ENCODE measurements around the gene TYW1. TPM values are rescaled to one million over a fixed set of nuclear protein-coding genes. Genes with fewer than 3 reads are reported as not detected.
"Not testable (repeated sequence)": the region's sequence is repeated elsewhere in the genome, so short reads cannot be mapped to it uniquely, and the experiment has no call there.

Gene TYW1
- total RNA-seq, 2 donors from 2014 or later, result 24.6 to 30.6 TPM

DNA sequence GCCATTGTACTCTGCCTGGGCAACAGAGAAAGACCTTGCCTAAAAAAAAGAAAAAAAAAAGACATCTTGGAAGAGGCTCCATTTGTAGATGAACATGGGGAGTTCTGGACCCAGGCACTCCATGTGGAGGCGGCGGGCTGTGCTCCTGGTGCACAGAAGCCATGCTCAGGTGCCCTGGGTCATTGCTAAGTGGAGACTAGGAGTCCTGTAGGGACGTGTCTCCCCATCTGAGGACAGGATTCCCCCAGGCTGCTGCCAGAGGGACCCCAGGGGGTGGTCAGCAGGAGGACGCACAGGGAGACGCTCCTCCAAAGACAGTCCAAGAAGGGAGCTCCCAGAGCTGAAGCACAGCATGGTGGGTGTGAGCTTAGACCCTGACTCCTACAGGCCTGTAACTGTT is 35.5 kb upstream of the TYW1 start:
- Histone ChIP-seq H3K4me3 (no peak overlapping the region), H3K36me3 (peaks cover 0 to 3% of the 10 kb centered on the region in 2 donors), H3K9me3 (no peaks in the 10 kb centered on the region), H3K27ac (no peak overlapping the region), H3K4me1 (replicated peaks) (no peaks in the 10 kb centered on the region), H3K27me3 (replicated peaks; ENCODE audit: insufficient read depth) (no peaks in the 10 kb centered on the region)
- intact Hi-C loops (cut with DNase I), result no loop called here
- no peak for DNase-seq (ENCODE audit: low spot score)
- no peak for TF ChIP-seq POLR2AphosphoS5 (IDR thresholded peaks at IDR 0.05)
- TF ChIP-seq POLR2A (IDR thresholded peaks at IDR 0.05), result no peak
- TF ChIP-seq, protein P1, sequence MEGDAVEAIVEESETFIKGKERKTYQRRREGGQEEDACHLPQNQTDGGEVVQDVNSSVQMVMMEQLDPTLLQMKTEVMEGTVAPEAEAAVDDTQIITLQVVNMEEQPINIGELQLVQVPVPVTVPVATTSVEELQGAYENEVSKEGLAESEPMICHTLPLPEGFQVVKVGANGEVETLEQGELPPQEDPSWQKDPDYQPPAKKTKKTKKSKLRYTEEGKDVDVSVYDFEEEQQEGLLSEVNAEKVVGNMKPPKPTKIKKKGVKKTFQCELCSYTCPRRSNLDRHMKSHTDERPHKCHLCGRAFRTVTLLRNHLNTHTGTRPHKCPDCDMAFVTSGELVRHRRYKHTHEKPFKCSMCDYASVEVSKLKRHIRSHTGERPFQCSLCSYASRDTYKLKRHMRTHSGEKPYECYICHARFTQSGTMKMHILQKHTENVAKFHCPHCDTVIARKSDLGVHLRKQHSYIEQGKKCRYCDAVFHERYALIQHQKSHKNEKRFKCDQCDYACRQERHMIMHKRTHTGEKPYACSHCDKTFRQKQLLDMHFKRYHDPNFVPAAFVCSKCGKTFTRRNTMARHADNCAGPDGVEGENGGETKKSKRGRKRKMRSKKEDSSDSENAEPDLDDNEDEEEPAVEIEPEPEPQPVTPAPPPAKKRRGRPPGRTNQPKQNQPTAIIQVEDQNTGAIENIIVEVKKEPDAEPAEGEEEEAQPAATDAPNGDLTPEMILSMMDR (IDR thresholded peaks at IDR 0.05), result no peak
- 93% methylated on average over 5 of the region's 5 CpGs for WGBS

DNA sequence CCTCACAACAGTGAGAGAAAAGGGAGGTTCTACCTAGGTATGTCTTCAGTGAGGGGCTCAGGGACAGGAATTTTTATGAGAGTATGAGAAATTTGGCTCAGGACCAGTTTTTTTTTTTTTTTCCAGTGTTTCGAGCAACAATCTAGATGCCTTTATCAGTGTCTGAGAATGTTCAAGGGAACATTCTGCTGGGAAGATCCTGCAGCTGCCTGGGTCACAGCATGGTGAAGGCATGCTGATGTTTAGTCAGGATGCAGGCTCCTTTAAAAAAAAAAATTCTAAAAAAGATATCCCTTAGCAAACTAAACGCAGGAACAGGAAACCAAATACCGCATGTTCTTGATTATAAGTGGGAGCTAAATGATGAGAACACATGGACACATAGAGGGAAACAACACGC is 32.2 kb upstream of the TYW1 start:
- no peaks in the 10 kb centered on the region for H3K27me3 ChIP-seq (replicated peaks; ENCODE audit: insufficient read depth)
- no peaks in the 10 kb centered on the region for H3K9me3 ChIP-seq
- no peak overlapping the region for H3K4me3 ChIP-seq
- H3K36me3 ChIP-seq, result no peaks in the 10 kb centered on the region
- TF ChIP-seq POLR2A (IDR thresholded peaks at IDR 0.05) (no peak), POLR2AphosphoS5 (IDR thresholded peaks at IDR 0.05) (no peak)
- TF ChIP-seq, protein P1 (IDR thresholded peaks at IDR 0.05), result no peak
- H3K4me1 ChIP-seq (replicated peaks), result no peaks in the 10 kb centered on the region
- intact Hi-C loops (cut with DNase I), result no loop called here
- no peak overlapping the region for H3K27ac ChIP-seq
- WGBS, result 37% methylated on average over 4 of the region's 4 CpGs
- DNase-seq (ENCODE audit: low spot score), result no peak

- Histone ChIP-seq H3K36me3 (no peaks in the 10 kb centered on the region), H3K4me1 (replicated peaks) (no peaks in the 10 kb centered on the region), H3K4me3 (no peak overlapping the region), H3K27ac (no peak overlapping the region), H3K27me3 (replicated peaks; ENCODE audit: insufficient read depth) (no peaks in the 10 kb centered on the region), H3K9me3 (no peaks in the 10 kb centered on the region)
- 86% methylated on average over 6 of the region's 6 CpGs for WGBS
- intact Hi-C loops (cut with DNase I), result no loop called here
- no peak for DNase-seq (ENCODE audit: low spot score)
- TF ChIP-seq POLR2A (IDR thresholded peaks at IDR 0.05), result no peak
- no peak for TF ChIP-seq POLR2AphosphoS5 (IDR thresholded peaks at IDR 0.05)
- TF ChIP-seq, protein P1 (IDR thresholded peaks at IDR 0.05), result no peak
Observed at GRCh38 chr7:66967029-66967428, 29.6 kb upstream of the TYW1 start.

DNA sequence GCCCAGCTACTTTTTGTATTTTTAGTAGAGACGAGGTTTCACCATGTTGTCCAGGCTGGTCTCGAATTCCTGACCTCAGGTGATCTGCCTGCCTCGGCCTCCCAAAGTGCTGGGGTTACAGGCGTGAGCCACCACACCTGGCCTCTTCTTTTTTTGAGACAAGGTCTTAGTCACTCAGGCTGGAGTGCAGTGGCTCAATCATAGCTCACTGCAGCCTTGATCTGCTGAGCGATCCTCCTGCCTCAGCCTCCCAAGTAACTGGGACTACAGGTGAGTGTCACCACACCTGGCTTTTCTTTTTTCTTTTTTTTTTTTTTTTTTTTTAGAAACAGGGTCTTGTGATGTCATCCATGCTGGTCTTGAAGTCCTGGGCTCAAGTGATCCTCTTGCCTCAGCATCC is 27.6 kb upstream of the TYW1 start:
- intact Hi-C loops (cut with DNase I); H3K4me1 ChIP-seq (replicated peaks); DNase-seq (ENCODE audit: low spot score); H3K27ac ChIP-seq; H3K27me3 ChIP-seq (replicated peaks; ENCODE audit: insufficient read depth); H3K36me3 ChIP-seq; H3K9me3 ChIP-seq; H3K4me3 ChIP-seq: not testable (repeated sequence)
- WGBS, result 96% methylated on average over 5 of the region's 5 CpGs

DNA sequence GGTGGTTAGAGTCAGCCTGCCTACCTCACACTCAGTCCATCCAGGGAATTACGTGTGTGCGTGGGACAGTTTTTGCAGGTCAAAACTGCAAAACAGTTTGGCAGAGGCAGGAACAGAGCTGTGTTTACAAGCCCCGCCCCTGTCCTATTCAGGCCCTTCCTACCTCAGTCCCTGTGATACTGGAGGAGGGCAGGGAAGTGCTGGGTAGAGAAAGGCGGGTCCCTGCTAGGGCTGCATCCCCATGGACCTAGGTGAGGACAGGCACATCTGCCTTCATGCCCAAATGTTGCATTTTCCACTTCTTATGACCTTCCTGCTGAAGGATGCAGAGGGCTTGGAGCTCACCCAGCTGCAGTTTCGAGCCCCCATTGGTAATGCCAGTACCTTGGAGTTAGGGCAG is 26.3 kb upstream of the TYW1 start:
- DNase-seq (ENCODE audit: low spot score), result no peak
- Histone ChIP-seq H3K27ac (no peak overlapping the region), H3K4me3 (no peak overlapping the region), H3K9me3 (no peaks in the 10 kb centered on the region), H3K36me3 (no peaks in the 10 kb centered on the region), H3K4me1 (replicated peaks) (no peaks in the 10 kb centered on the region), H3K27me3 (replicated peaks; ENCODE audit: insufficient read depth) (no peaks in the 10 kb centered on the region)
- intact Hi-C loops (cut with DNase I), result no loop called here
- TF ChIP-seq POLR2AphosphoS5 (IDR thresholded peaks at IDR 0.05) (no peak), POLR2A (IDR thresholded peaks at IDR 0.05) (no peak)
- TF ChIP-seq, protein P1 (IDR thresholded peaks at IDR 0.05), result no peak
- WGBS, result 64% methylated on average over 5 of the region's 5 CpGs

All from prostate gland (tissue), 2 donors.